ENCODE results near the gene CDH6.

- TF ChIP-seq, protein P1, sequence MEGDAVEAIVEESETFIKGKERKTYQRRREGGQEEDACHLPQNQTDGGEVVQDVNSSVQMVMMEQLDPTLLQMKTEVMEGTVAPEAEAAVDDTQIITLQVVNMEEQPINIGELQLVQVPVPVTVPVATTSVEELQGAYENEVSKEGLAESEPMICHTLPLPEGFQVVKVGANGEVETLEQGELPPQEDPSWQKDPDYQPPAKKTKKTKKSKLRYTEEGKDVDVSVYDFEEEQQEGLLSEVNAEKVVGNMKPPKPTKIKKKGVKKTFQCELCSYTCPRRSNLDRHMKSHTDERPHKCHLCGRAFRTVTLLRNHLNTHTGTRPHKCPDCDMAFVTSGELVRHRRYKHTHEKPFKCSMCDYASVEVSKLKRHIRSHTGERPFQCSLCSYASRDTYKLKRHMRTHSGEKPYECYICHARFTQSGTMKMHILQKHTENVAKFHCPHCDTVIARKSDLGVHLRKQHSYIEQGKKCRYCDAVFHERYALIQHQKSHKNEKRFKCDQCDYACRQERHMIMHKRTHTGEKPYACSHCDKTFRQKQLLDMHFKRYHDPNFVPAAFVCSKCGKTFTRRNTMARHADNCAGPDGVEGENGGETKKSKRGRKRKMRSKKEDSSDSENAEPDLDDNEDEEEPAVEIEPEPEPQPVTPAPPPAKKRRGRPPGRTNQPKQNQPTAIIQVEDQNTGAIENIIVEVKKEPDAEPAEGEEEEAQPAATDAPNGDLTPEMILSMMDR (IDR thresholded peaks at IDR 0.05) = no peak
- TF ChIP-seq POLR2A (IDR thresholded peaks at IDR 0.05) = no peak
Measured at GRCh38 chr5:31208043-31208442, 14.6 kb downstream of the CDH6 start.
